Keratinocyte (primary cell): ENCODE measurements around the gene CNNM2.

Source experiments
- CTCF ChIP-seq, 3 experiments: IDR thresholded peaks in 1 of 3; conservative IDR thresholded peaks in 1 of 3; optimal IDR thresholded peaks in 1 of 3; 2 replicates in 2 of 3; 3 replicates in 1 of 3; pipeline versions ENCODE3 to v1.5.1; 2011; ENCODE audit warnings: low read length in 3 of 3, mild to moderate bottlenecking in 3 of 3, moderate library complexity in 2 of 3, control low read depth in 1 of 3, inconsistent platforms in 1 of 3; ENCODE audit not compliant: insufficient read depth in 2 of 3; ENCODE audit errors: extremely low read depth in 1 of 3
- EZH2 ChIP-seq: IDR thresholded peaks from one replicate; pipeline ENCODE4 v1.6.1; 2012; ENCODE audit warnings: inconsistent platforms, mild to moderate bottlenecking, low read length, moderate library complexity

GRCh38 chr10:103078676-103079075, 160.6 kb downstream of the CNNM2 start:
- TF ChIP-seq CTCF (optimal IDR thresholded peaks at IDR 0.05 in 1 of 3, IDR thresholded peaks at IDR 0.05 in 1 of 3, conservative IDR thresholded peaks at IDR 0.05 in 1 of 3; ENCODE audit: extremely low read depth in 1 of 3, insufficient read depth in 2 of 3, low read length in 3 of 3) (no peak), EZH2 (no peak)
